ENCODE results near the gene ITFG1. TPM values are rescaled to one million over a fixed set of nuclear protein-coding genes. Genes with fewer than 3 reads are reported as not detected.
"Not testable (repeated sequence)": the region's sequence is repeated elsewhere in the genome, so short reads cannot be mapped to it uniquely, and the experiment has no call there.

The ITFG1 gene
- total RNA-seq, 4 donors from 2014 or later: 36.3 to 67.6 (median 56.1) TPM

DNA sequence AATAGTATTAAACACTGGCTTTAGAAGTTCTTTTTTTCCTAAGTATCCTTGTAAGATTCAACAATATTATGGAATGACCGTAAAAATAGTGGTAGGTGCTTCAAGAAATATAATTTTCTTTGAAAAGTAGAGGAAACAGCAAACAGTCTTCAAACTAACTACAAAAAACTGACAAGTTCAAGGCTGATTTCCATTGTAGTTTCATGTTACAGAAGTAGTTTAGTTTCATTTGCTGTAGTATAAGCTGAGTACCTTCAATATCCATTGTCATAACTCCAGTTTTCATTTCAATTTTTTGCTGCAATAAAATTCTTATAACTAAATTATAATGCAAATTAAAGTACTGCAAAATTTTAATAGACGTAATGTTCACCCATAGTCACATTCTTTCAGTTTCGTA lies 19.5 kb upstream of the ITFG1 start:
- Histone ChIP-seq H3K36me3 (no peaks in the 10 kb centered on the region), H3K4me3 (no peak overlapping the region), H3K27ac (no peak overlapping the region), H3K9me3 (no peaks in the 10 kb centered on the region), H3K27me3 (no peaks in the 10 kb centered on the region), H3K4me1 (no peaks in the 10 kb centered on the region)
- no peak for DNase-seq
- no peak for TF ChIP-seq POLR2A (IDR thresholded peaks at IDR 0.05)

- DNase-seq: no peak
- no peaks in the 10 kb centered on the region for H3K27me3 ChIP-seq
- H3K4me3 ChIP-seq: no peak overlapping the region
- TF ChIP-seq CTCF (IDR thresholded peaks at IDR 0.05) (no peak), POLR2A (IDR thresholded peaks at IDR 0.05) (no peak)
- no peaks in the 10 kb centered on the region for H3K4me1 ChIP-seq
- H3K36me3 ChIP-seq: no peaks in the 10 kb centered on the region
- no peaks in the 10 kb centered on the region for H3K9me3 ChIP-seq
- no peak overlapping the region for H3K27ac ChIP-seq
These were observed 16.8 kb upstream of the ITFG1 start for GRCh38 chr16:47477679-47478078.

DNA sequence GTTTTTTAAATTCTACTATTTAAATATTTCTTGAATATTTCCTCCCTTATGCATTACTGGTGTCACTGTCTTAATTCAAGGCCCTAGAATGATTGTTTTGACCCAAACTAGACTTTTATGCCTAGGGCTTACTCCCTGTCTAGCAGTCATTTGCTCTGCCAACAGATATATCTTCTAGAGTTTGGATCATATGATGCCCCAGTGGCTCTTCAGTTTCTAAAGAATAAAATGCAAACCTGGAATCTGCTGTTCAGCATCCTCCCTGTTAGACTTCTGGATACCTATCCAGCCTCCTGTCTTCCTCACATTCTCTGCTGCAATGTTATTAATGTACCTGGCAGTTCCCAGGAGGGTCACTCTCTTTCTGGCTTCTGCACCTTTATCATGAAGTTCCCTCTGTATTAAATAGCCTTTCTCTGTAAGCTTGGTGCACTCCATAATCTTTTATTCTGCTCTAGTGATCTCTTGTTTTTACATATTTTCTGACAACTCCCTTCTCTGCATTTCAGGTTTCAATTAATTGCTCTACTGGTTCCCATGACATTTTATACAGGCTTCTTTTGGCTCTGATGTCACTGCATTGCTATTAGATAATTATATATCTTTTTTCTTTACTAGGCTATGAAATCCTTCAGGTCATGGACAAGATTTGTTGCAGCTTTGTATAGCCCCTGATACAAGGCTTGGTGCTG lies 15.9 kb upstream of the ITFG1 start:
- Histone ChIP-seq H3K36me3 (no peaks in the 10 kb centered on the region), H3K27me3 (no peaks in the 10 kb centered on the region), H3K4me1 (no peaks in the 10 kb centered on the region), H3K27ac (no peak overlapping the region), H3K4me3 (no peak overlapping the region), H3K9me3 (no peaks in the 10 kb centered on the region)
- TF ChIP-seq CTCF (IDR thresholded peaks at IDR 0.05): no peak
- TF ChIP-seq POLR2A (IDR thresholded peaks at IDR 0.05): no peak
- DNase-seq: no peak

GRCh38 chr16:47475786-47476185 lies 14.9 kb upstream of the ITFG1 start:
- TF ChIP-seq POLR2A (IDR thresholded peaks at IDR 0.05) (no peak), CTCF (IDR thresholded peaks at IDR 0.05) (no peak)
- no peaks in the 10 kb centered on the region for H3K4me1 ChIP-seq
- H3K27ac ChIP-seq: no peak overlapping the region
- H3K27me3 ChIP-seq: no peaks in the 10 kb centered on the region
- no peak for DNase-seq
- H3K4me3 ChIP-seq: no peak overlapping the region
- no peaks in the 10 kb centered on the region for H3K9me3 ChIP-seq
- H3K36me3 ChIP-seq: no peaks in the 10 kb centered on the region

DNA sequence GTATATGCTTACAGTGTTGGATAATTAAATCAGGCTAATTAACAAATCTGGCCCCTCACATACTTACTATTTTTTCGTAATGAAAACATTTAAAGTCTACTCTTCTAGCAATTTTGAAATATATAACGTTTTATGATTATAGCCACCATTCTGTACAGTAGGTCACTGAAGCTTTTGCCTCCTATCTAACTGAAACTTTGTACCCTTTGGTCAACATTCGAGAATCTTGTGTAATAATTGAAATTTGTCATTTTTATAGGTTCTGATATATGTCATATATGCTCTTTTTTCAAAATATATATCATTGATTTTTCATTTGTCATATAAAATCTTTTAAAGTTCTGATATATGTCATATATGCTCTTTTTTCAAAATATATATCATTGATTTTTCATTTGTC lies 12.9 kb upstream of the ITFG1 start:
- no peaks in the 10 kb centered on the region for H3K9me3 ChIP-seq
- no peaks in the 10 kb centered on the region for H3K27me3 ChIP-seq
- no peak overlapping the region for H3K4me3 ChIP-seq
- peaks cover 0 to 6% (median 0%) of the 10 kb centered on the region in 4 donors for H3K4me1 ChIP-seq
- H3K36me3 ChIP-seq: no peaks in the 10 kb centered on the region
- H3K27ac ChIP-seq: no peak overlapping the region
- no peak for TF ChIP-seq POLR2A (IDR thresholded peaks at IDR 0.05)
- no peak for TF ChIP-seq CTCF (IDR thresholded peaks at IDR 0.05)
- DNase-seq: no peak

- DNase-seq, H3K4me1 ChIP-seq, H3K36me3 ChIP-seq, H3K4me3 ChIP-seq, H3K9me3 ChIP-seq, H3K27ac ChIP-seq, H3K27me3 ChIP-seq: not testable (repeated sequence)
These were observed 12.1 kb upstream of the ITFG1 start for GRCh38 chr16:47473004-47473403.

DNA sequence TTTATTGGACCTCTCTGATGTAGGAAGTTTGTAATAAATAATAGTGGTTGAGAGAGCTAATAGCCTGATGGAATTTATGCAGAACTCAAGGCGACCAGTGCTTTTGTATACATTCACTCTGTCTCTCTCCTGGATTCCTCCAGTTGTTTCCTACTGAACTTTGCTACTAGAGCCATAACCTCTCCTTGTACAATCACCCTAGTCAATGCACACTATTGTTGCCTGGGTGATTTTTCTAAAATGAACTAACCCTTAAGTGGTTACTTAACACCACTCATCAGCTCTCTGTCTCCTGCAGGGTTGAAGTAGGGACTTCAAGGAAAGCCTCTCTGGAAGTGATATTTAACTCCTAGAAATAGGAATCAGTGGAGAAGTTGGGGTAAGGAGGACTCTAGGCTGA lies 9.9 kb upstream of the ITFG1 start:
- H3K27ac ChIP-seq: no peak overlapping the region
- H3K9me3 ChIP-seq: no peaks in the 10 kb centered on the region

More for the DNA sequence above, 9.9 kb upstream of the ITFG1 start:
- DNase-seq: no peak
- H3K36me3 ChIP-seq: no peaks in the 10 kb centered on the region
- H3K4me3 ChIP-seq: no peak overlapping the region
- peaks cover 0 to 6% (median 0%) of the 10 kb centered on the region in 4 donors for H3K4me1 ChIP-seq
- TF ChIP-seq CTCF (IDR thresholded peaks at IDR 0.05): no peak
- no peak for TF ChIP-seq POLR2A (IDR thresholded peaks at IDR 0.05)
- H3K27me3 ChIP-seq: no peaks in the 10 kb centered on the region
